Memory B cell (primary cell): ENCODE measurements around the gene LYZL1.
"Not testable (repeated sequence)": the region's sequence is repeated elsewhere in the genome, so short reads cannot be mapped to it uniquely, and the experiment has no call there.

ENCODE experiments used
- ATAC-seq: fragments of 150-1000 bp; cut with Tn5 transposase; 2 replicates; pipeline ENCODE4 v1.10.0; 2021; ENCODE audit warnings: low read depth, mild to moderate bottlenecking, moderate library complexity
- DNase-seq, 2 donors: peaks; one replicate each; pipeline ENCODE4 v3.0.0; 2022; ENCODE audit warnings: low spot score in 2 of 2
- H3K27ac Mint-ChIP-seq: one replicate; pipeline ENCODE4 v1.8.0; 2022; ENCODE audit warnings: mild to moderate bottlenecking, moderate library complexity, mixed read lengths
- H3K27me3 Mint-ChIP-seq: one replicate; pipeline ENCODE4 v1.8.0; 2022; ENCODE audit warnings: mixed read lengths
- H3K36me3 Mint-ChIP-seq: one replicate; pipeline ENCODE4 v1.8.0; 2022; ENCODE audit warnings: mild to moderate bottlenecking, mixed read lengths
- H3K4me1 Mint-ChIP-seq: one replicate; pipeline ENCODE4 v1.8.0; 2022; ENCODE audit warnings: mixed read lengths
- H3K4me3 Mint-ChIP-seq: one replicate; pipeline ENCODE4 v1.8.0; 2022; ENCODE audit warnings: mild to moderate bottlenecking, moderate library complexity, mixed read lengths
- H3K9me3 Mint-ChIP-seq: one replicate; pipeline ENCODE4 v1.8.0; 2022; ENCODE audit warnings: mixed read lengths

Gene LYZL1

DNA sequence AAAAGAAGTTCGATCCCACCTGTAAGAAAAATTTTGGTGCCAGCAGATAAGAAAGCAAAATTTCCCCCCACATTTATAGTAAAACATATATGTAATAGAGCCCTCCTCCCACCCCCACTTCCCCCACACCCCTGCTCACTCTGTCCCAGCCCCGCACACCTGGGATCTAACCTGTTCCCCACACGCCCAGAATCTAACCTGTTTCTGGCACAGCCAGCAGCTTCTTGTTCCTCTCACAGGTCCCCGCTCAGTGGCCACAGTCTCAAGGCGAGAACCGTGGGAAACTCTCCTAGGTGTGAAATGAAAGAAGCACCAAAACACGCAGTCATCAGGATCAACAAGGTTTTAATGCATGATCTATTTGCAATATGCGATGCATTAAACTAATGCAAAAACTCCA lies 32.8 kb downstream of the LYZL1 start:
- Mint-ChIP-seq H3K9me3 (no peaks in the 10 kb centered on the region), H3K27me3 (peaks cover 11% of the 10 kb centered on the region), H3K36me3 (no peaks in the 10 kb centered on the region), H3K4me3 (no peak overlapping the region), H3K27ac (no peak overlapping the region), H3K4me1 (peaks cover 6% of the 10 kb centered on the region)
- ATAC-seq: no peak
- no peak for DNase-seq

DNA sequence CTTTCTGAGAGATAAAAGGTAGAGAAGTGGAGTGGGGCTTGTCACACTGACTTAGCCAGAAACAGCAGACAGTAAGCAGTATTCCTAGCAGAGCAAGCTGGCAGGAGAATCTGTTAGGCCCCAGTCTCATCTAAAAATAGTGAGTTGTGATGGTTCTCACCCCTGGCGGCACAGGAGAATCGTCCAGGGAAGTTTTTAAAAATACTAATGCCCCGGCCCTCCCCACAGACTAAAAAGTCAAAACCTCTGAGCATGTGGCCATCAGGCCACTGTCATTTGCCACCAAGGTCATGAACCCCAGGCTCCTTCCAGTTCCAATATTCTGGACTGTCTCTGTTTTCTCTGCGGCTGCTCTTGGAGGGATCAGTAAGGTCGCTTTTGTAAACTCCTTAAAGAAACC lies 34.0 kb downstream of the LYZL1 start:
- ATAC-seq (no peak), DNase-seq (no peak)
- Mint-ChIP-seq H3K36me3 (no peaks in the 10 kb centered on the region), H3K4me1 (peaks cover 4% of the 10 kb centered on the region), H3K27me3 (peaks cover 3% of the 10 kb centered on the region), H3K27ac (no peak overlapping the region), H3K9me3 (no peaks in the 10 kb centered on the region), H3K4me3 (no peak overlapping the region)

DNA sequence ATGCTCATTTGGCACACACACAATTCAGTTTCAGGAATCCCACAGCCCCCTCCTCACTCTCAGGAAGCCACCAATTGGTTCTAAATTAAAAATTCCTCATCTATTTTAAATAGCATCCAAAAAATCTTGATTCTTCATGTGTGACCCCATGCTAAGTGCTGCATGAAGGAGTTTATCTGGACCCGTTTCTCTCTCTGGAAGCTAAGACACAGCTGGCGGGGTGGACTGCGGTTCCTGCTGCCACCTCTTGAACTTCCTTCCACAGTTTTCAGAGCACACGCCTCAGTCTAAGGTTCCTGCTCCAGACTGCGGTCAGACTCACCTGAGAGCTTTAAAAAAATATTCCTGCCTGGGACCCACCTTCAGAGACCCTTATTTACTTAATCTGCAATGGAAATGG lies 34.5 kb downstream of the LYZL1 start:
- DNase-seq (no peak), ATAC-seq (no peak)
- no peak overlapping the region for H3K27ac Mint-ChIP-seq
- no peaks in the 10 kb centered on the region for H3K36me3 Mint-ChIP-seq
- peaks cover 1% of the 10 kb centered on the region for H3K4me1 Mint-ChIP-seq
- no peaks in the 10 kb centered on the region for H3K9me3 Mint-ChIP-seq
- H3K27me3 Mint-ChIP-seq: peaks cover 2% of the 10 kb centered on the region
- H3K4me3 Mint-ChIP-seq: no peak overlapping the region

DNA sequence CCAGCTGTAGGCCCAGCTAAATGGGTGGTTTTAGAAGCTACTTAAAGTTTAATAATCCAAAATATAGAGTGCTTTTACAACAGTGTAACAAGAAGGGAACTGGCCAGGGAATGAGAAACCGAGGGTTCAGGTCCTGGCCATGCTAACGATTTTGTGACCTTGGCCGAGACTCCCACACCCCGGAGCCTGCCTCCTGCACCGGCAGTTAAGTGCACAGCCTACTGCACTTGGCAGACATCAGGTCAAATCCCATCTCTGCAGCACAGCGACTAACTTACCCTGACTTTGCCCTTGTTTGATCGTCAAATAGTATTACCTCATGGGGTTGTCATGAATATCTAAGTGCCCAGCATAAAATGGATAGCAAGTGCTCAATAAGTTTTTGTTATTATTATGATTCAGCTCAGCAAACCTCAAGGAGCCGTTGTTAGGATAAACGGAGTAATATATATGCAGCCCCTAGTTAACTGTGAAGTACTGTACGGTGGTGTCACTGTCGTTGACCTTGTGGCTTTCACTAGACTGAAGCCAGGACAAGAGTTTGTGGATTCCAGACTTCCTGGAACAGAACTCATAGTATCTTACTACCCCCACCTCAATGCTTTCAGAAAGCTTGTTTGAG lies 35.5 kb downstream of the LYZL1 start:
- ATAC-seq: no peak
- H3K4me1 Mint-ChIP-seq: no peaks in the 10 kb centered on the region
- DNase-seq: no peak
- peaks cover 2% of the 10 kb centered on the region for H3K27me3 Mint-ChIP-seq
- no peak overlapping the region for H3K4me3 Mint-ChIP-seq
- H3K27ac Mint-ChIP-seq: no peak overlapping the region
- H3K9me3 Mint-ChIP-seq: no peaks in the 10 kb centered on the region
- H3K36me3 Mint-ChIP-seq: no peaks in the 10 kb centered on the region

DNA sequence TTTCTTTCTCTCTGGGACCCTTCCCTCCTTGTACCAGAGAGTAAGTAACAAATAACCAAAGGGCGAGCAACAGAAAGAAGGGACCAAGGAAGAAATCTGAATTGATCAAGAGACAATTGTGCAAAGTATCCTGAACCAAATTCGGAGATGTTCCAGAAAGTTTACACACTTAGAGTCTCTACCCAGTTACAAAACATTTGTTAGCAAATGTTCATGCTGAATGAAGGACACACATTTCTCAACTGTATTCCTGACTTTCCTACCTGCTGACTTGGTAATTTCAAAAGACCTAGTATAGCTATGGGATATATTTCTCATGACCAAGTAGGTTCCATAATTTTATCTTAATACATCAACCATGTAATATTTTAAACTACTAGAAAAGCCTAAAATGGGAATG lies 37.4 kb downstream of the LYZL1 start:
- H3K4me3 Mint-ChIP-seq: no peak overlapping the region
- no peak for DNase-seq
- ATAC-seq: no peak
- no peaks in the 10 kb centered on the region for H3K36me3 Mint-ChIP-seq
- H3K4me1 Mint-ChIP-seq: no peaks in the 10 kb centered on the region
- peaks cover 4% of the 10 kb centered on the region for H3K27me3 Mint-ChIP-seq
- no peak overlapping the region for H3K27ac Mint-ChIP-seq
- no peaks in the 10 kb centered on the region for H3K9me3 Mint-ChIP-seq

DNA sequence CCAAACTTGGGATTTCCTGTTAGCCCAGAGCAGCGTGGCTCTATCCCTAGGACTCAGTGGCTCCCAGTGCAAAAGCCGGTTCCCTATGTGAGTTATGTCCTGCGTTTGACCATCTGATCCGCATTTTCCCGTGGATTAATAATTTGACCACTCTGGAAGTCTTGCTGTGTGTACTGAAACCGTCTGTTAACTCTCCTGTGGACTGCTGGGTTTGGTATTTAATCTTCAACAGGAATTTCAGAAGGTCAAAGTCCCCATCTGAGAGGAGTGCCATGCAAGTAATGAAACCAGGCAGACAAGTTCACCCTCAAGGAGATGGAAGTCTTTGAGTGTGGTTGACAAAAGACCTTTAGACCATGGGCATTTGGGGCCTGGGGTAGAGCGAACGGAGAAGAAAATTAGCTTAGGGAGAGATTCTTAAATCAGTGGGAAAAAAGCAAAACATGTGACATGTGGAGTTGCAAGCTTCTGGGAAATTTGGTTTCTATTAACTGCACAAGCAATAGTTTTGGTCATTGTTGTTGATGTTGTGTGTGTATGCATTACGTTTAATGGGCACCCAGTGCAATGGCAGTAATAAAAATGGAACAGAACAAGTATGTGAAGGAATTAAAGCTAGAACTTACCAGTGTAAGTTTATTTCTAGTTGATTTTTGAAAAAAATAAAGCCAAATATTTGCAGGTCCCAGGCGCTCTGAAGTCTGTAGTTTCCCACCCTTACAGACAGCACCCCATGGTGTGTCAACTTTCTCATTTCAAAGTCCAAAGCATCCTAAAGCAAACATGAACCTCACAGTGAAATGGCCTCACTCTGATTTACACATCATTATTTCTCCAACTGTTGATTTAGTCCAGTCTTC lies 38.2 kb downstream of the LYZL1 start:
- Mint-ChIP-seq H3K36me3 (no peaks in the 10 kb centered on the region), H3K4me1 (no peaks in the 10 kb centered on the region), H3K27ac (no peak overlapping the region), H3K9me3 (no peaks in the 10 kb centered on the region), H3K4me3 (no peak overlapping the region), H3K27me3 (peaks cover 4% of the 10 kb centered on the region)
- no peak for ATAC-seq
- no peak for DNase-seq

DNA sequence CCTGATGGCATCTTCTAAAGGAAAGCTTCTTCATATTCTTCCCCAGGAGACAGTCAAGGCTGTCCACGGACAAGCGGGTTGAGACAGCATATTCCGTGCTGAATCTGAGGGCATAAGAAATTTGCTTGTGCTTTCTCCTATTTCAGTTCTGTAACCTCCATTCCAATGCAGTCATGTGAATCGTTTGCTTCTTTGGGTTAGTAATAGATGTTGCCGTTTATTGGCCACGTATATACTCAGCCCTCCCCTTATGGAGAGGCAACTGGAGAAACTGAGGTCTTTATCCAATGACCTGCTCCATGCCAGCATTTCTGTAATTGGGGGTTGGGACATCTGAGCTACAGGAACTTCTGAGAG lies 38.9 kb downstream of the LYZL1 start:
- Mint-ChIP-seq H3K4me1 (no peaks in the 10 kb centered on the region), H3K4me3 (no peak overlapping the region), H3K9me3 (no peaks in the 10 kb centered on the region), H3K36me3 (no peaks in the 10 kb centered on the region), H3K27me3 (peaks cover 4% of the 10 kb centered on the region), H3K27ac (no peak overlapping the region)
- DNase-seq (no peak), ATAC-seq (no peak)

DNA sequence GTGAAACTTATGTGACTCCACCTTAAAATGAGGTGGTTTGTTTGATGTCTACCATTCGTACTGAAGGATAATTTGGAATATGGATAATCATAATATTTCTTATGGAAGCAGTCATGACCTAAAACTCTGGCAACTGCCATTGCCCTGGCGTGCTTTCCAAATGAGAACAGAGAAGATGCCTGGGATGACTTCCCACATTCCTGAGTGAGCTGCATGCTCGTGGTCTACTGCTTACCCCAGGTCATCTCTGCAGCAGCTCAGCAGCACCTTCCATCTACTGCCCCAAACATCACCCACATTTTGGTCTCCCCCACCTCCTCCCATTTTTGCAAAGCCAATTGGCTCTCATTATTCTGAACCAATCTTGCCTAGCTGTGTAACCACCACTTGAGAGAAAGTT lies 40.1 kb downstream of the LYZL1 start:
- no peak for DNase-seq
- H3K9me3 Mint-ChIP-seq: no peaks in the 10 kb centered on the region
- ATAC-seq: no peak
- H3K27ac Mint-ChIP-seq: no peak overlapping the region
- H3K36me3 Mint-ChIP-seq: no peaks in the 10 kb centered on the region
- no peak overlapping the region for H3K4me3 Mint-ChIP-seq
- no peaks in the 10 kb centered on the region for H3K4me1 Mint-ChIP-seq
- peaks cover 4% of the 10 kb centered on the region for H3K27me3 Mint-ChIP-seq

DNA sequence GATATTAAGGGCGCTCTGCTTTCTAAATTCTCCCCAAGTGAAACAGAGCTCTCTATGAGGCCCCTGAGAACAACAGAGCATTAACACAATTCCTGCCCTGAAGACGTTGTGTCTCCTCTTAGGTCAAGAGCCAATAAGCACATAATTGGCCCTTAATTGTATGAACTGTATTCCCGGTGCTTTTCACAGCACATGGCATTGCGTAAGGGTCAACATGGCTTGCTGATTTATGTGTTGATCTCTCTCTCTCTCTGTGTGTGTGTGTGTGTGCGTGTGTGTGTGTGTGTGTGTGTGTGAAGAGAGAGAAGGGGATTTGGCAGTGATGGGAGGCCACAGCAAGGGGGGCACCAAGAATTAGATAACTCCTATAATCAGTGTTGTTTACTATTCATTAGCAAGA lies 40.5 kb downstream of the LYZL1 start:
- no peak overlapping the region for H3K27ac Mint-ChIP-seq
- H3K36me3 Mint-ChIP-seq: no peaks in the 10 kb centered on the region

DNA sequence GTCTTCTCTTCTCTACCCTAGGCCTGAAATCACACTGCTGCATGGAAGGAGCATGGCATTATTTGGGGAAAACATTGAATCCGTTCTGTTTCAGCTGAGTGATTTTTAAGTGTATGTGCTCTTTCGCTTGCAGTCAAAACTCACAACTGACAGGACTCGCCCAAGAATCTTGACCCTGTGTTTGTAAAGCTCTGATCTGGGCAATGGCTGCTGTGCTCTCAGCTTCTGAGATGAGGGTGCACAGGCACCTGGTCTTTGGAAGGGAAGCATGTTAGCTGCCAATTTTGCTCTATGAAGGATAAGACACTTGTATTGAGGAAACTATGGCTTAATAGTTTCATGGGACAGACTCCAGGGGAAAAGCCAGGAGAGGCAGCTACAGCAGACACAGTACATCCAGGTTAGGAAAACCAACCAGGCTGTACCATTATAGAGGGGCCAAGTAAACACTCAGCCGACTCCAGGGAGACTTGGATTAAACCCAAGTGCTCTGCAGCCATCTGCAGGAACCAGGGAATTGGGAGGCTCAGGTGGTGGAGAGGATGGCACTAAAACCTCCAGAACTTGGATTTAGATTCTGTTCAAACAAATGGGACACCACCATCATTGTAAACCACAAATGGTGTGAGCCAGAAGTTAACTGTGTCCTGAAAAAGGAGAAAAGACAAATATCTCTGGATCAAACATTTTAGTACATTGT lies 43.3 kb downstream of the LYZL1 start:
- Mint-ChIP-seq H3K9me3 (peaks cover 5% of the 10 kb centered on the region), H3K4me3 (no peak overlapping the region), H3K27ac (no peak overlapping the region), H3K4me1 (no peaks in the 10 kb centered on the region), H3K27me3 (peaks cover 4% of the 10 kb centered on the region), H3K36me3 (no peaks in the 10 kb centered on the region)
- ATAC-seq: no peak
- DNase-seq: no peak

More for the DNA sequence above, 40.5 kb downstream of the LYZL1 start:
- peaks cover 4% of the 10 kb centered on the region for H3K27me3 Mint-ChIP-seq
- no peak overlapping the region for H3K4me3 Mint-ChIP-seq
- no peak for ATAC-seq
- no peaks in the 10 kb centered on the region for H3K4me1 Mint-ChIP-seq
- DNase-seq: no peak
- H3K9me3 Mint-ChIP-seq: no peaks in the 10 kb centered on the region

DNA sequence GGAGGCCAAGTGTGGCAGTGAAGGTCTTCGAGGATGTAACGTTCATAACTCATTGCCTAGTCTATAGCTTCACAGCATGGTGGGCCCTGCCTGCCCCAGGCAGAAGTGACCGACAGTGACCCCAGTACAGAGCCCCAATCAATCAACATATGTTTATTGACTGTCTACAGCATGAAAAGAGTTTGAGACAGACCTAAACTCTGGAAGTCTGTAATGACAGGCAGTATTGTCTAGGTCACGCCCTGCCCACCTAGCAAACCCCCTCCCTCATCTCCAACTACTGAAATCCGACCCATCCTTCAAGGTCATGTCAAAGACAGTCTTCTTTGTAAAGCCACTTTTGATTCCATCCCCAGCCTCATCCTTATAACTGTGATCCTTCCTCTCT lies 43.9 kb downstream of the LYZL1 start:
- H3K36me3 Mint-ChIP-seq: no peaks in the 10 kb centered on the region
- ATAC-seq: no peak
- no peaks in the 10 kb centered on the region for H3K4me1 Mint-ChIP-seq
- H3K27ac Mint-ChIP-seq: no peak overlapping the region
- no peak for DNase-seq
- H3K4me3 Mint-ChIP-seq: no peak overlapping the region
- peaks cover 4% of the 10 kb centered on the region for H3K27me3 Mint-ChIP-seq
- H3K9me3 Mint-ChIP-seq: peaks cover 5% of the 10 kb centered on the region

DNA sequence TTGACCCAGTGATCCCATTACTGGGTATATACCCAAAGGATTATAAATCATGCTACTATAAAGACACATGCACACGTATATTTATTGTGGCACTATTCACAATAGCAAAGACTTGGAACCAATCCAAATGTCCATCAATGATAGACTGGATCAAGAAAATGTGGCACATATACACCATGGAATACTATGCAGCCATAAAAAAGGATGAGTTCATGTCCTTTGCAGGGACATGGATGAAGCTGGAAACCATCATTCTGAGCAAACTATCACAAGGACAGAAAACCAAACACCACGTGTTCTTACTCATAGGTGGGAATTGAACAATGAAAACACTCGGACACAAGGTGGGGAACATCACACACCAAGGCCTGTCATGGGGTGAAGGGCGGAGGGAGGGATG lies 48.7 kb downstream of the LYZL1 start:
- ATAC-seq, H3K4me1 Mint-ChIP-seq, H3K4me3 Mint-ChIP-seq, H3K36me3 Mint-ChIP-seq, H3K27me3 Mint-ChIP-seq, H3K9me3 Mint-ChIP-seq, DNase-seq, H3K27ac Mint-ChIP-seq: not testable (repeated sequence)

DNA sequence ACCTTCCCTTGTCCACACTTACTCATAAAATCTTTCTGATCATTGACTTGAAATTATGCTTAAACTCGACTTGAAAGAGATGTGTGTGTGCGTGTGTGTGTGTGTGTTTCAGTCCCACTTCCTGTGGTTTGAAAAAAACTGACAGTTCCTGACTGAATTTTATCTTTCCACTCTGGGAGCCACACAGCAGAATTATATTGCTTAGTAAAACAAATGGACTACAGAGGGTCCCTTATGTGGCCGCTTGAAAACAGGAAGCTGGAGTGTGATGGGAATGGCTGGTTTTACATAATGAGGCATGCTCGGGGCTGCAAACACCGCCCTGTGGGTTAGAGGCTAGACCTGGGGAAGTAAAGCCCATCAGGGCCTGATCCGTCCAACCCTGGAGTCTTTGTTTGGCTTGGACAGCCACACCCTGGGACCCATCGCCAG lies 54.8 kb downstream of the LYZL1 start:
- Mint-ChIP-seq H3K27me3 (peaks cover 3% of the 10 kb centered on the region), H3K4me3 (no peak overlapping the region), H3K9me3 (peaks cover 8% of the 10 kb centered on the region), H3K27ac (no peak overlapping the region), H3K36me3 (no peaks in the 10 kb centered on the region), H3K4me1 (no peaks in the 10 kb centered on the region)
- DNase-seq (no peak), ATAC-seq (no peak)

DNA sequence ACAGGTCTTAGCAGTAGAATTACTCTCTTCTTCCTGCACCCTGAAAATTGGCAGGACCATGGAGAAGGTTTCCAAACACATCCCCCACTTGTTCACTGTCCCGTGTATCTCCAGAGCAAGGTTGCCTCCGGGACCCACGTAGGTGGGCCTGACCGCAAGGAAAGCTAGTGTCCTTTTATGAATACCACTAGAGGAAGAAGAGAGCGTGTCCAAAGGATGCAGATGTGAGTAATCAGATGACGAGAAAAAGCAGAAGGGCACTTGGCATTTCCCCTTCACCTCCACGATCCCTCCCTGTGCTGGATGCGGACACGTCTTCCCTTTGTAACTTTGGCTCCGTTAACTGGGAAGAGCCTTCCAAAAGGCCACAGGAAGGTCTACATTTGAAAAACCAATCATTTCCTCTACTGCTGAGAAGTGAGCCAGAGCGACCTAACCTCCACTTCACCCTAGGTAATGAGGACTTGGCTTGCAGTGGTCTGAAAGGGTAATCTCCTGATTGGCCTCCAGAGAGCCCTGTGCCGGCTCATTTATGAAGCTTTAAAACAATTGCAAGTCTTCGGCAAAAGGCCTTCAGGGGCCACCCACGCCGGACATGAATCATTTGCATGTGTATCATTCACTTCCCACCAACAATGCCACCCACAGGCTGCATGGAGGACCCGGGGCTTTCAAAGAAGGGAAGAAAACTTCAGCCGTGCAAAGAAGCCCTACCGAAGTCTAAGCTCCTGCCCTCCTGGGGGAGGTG lies 55.4 kb downstream of the LYZL1 start:
- Mint-ChIP-seq H3K27ac (no peak overlapping the region), H3K27me3 (peaks cover 3% of the 10 kb centered on the region), H3K4me3 (no peak overlapping the region), H3K9me3 (peaks cover 8% of the 10 kb centered on the region), H3K36me3 (no peaks in the 10 kb centered on the region), H3K4me1 (no peaks in the 10 kb centered on the region)
- ATAC-seq (no peak), DNase-seq (no peak)
